HepG2 (cell line): Measurements from ENCODE around the gene RIPPLY1. TPM values are rescaled to one million over a fixed set of nuclear protein-coding genes. Genes with fewer than 3 reads are reported as not detected.
A peak's percentile ranks its signal among the peaks of the same experiment; 100 is the strongest.

Experiments
- ARNT ChIP-seq: fragments of 450-650 bp; IDR thresholded peaks from 2 replicates; pipeline ENCODE4 v1.6.1; 2017
- BCL3 ChIP-seq: sonication (generic); formaldehyde crosslinking; IDR thresholded peaks from 2 replicates; pipeline ENCODE4 v1.5.1; 2020; ENCODE audit warnings: mild to moderate bottlenecking, missing genetic modification reagents, moderate library complexity
- CBFB ChIP-seq: sonication (generic); formaldehyde crosslinking; IDR thresholded peaks from 2 replicates; pipeline ENCODE4 v1.4.0; 2020; ENCODE audit warnings: missing genetic modification reagents
- CREB1 ChIP-seq, 2 experiments: fragments of 450-650 bp in 1 of 2; IDR thresholded peaks; 2 replicates each; pipeline ENCODE4 v1.6.1; 2016 to 2017; ENCODE audit warnings: control low read depth in 1 of 2, mild to moderate bottlenecking in 1 of 2, missing compliant biosample characterization in 1 of 2, missing genetic modification characterization in 1 of 2
- E2F1 ChIP-seq: sonication (generic); formaldehyde crosslinking; IDR thresholded peaks from 2 replicates; pipeline ENCODE4 v1.5.0; 2020; ENCODE audit warnings: missing genetic modification reagents
- FIP1L1 ChIP-seq: fragments of 200-400 bp; formaldehyde crosslinking; IDR thresholded peaks from 2 replicates; pipeline ENCODE4 v1.6.1; 2018; ENCODE audit warnings: low read depth, mild to moderate bottlenecking, low read length, moderate library complexity, borderline replicate concordance; ENCODE audit not compliant: insufficient read depth
- GLI4 ChIP-seq: sonication (generic); formaldehyde crosslinking; IDR thresholded peaks from 2 replicates; pipeline ENCODE4 v1.5.1; 2020; ENCODE audit warnings: missing genetic modification reagents, mild to moderate bottlenecking, moderate library complexity, borderline replicate concordance
- GZF1 ChIP-seq: sonication (generic); formaldehyde crosslinking; IDR thresholded peaks from 2 replicates; pipeline ENCODE4 v1.5.1; 2020; ENCODE audit warnings: mild to moderate bottlenecking, missing genetic modification reagents
- KDM3A ChIP-seq: IDR thresholded peaks from 2 replicates; pipeline ENCODE4 v1.6.1; 2018; ENCODE audit warnings: low read depth, missing compliant biosample characterization
- MED13 ChIP-seq: sonication (generic); formaldehyde crosslinking; IDR thresholded peaks from 2 replicates; pipeline ENCODE4 v1.5.0; 2020; ENCODE audit warnings: missing genetic modification reagents
- NFRKB ChIP-seq: fragments of 450-650 bp; IDR thresholded peaks from 2 replicates; pipeline ENCODE4 v1.6.1; 2017
- NR2F6 ChIP-seq, 2 experiments: IDR thresholded peaks; 2 replicates each; pipeline ENCODE4 v1.6.1; 2016; ENCODE audit warnings: antibody characterized with exemption in 1 of 2, mild to moderate bottlenecking in 1 of 2
- POGZ ChIP-seq: sonication (generic); formaldehyde crosslinking; IDR thresholded peaks from 2 replicates; pipeline ENCODE4 v1.4.0; 2020; ENCODE audit warnings: mild to moderate bottlenecking, missing genetic modification reagents
- SMC3 ChIP-seq: IDR thresholded peaks from 2 replicates; pipeline ENCODE4 v1.6.1; 2011; ENCODE audit warnings: low read length, improper control_type of control experiment
- U2AF1 ChIP-seq: fragments of 200-400 bp; formaldehyde crosslinking; optimal IDR thresholded peaks from 2 replicates; pipeline ENCODE3; 2017; ENCODE audit warnings: mild to moderate bottlenecking, low read depth, low read length
- ZMYM2 ChIP-seq: sonication (generic); formaldehyde crosslinking; IDR thresholded peaks from 2 replicates; pipeline ENCODE4 v1.8.0; 2022; ENCODE audit warnings: mild to moderate bottlenecking, missing genetic modification reagents
- ZNF264 ChIP-seq: sonication (generic); formaldehyde crosslinking; IDR thresholded peaks from 2 replicates; pipeline ENCODE4 v1.4.0; 2020; ENCODE audit warnings: missing genetic modification reagents
- ZNF281 ChIP-seq: sonication (generic); formaldehyde crosslinking; IDR thresholded peaks from 2 replicates; pipeline ENCODE4 v1.4.0; 2020; ENCODE audit warnings: missing genetic modification reagents, borderline replicate concordance
- ZNF432 ChIP-seq: sonication (generic); formaldehyde crosslinking; IDR thresholded peaks from 2 replicates; pipeline ENCODE4 v1.5.0; 2020; ENCODE audit warnings: missing genetic modification reagents, mild to moderate bottlenecking, borderline replicate concordance
- ZNF619 ChIP-seq: sonication (generic); formaldehyde crosslinking; IDR thresholded peaks from 2 replicates; pipeline ENCODE4 v1.4.0; 2020; ENCODE audit warnings: mild to moderate bottlenecking, missing genetic modification reagents
- ZNF678 ChIP-seq: sonication (generic); formaldehyde crosslinking; IDR thresholded peaks from 2 replicates; pipeline ENCODE4 v1.4.0; 2020; ENCODE audit warnings: mild to moderate bottlenecking, missing genetic modification reagents
- polyA plus RNA-seq, 8 experiments: library from polyadenylated mRNA; depleted of rRNA in 3 of 8; stranded (reverse) in 7 of 8; unstranded in 1 of 8; fragments of >200 nt; fragmentation: Illumina TruSeq in 4 of 8; extraction: Trizol in 4 of 8; gene quantifications; 2 replicates each; pipeline versions ENCODE4 v1.2.1 to v1.2.3, GENCODE V29; 2011 to 2016; ENCODE audit warnings: low read depth in 4 of 8, missing spikeins in 1 of 8, mixed read lengths in 1 of 8; ENCODE audit not compliant: insufficient read depth in 1 of 8
- total RNA-seq, 5 experiments: library from RNA; depleted of rRNA; stranded (reverse); fragments of >200 nt; fragmentation: Illumina TruSeq; extraction: Trizol; gene quantifications; 2 replicates each; pipeline ENCODE4 v1.2.3, GENCODE V29; 2016; ENCODE audit warnings: low read depth in 1 of 5
- TF ChIP-seq, protein P1 (sequence below): sonication (generic); formaldehyde crosslinking; IDR thresholded peaks from 2 replicates; pipeline ENCODE4 v1.9.0; 2021; ENCODE audit warnings: missing genetic modification reagents, borderline replicate concordance

RIPPLY1 gene
- total and polyA plus RNA-seq, 2 of the 13 experiments (the other 11 are each of a cell fraction or from before 2014, with no cell fraction given): 0.41 to 0.49 TPM

GRCh38 chrX:106898462-106898861 is 4.7 kb downstream of the RIPPLY1 start (continued):
- TF ChIP-seq E2F1 (CRISPR knock-in tag) (no peak), ZMYM2 (CRISPR knock-in tag) (peak; percentile 57; the same call in 1 of the 2 replicates), POGZ (no peak), GZF1 (no peak), ZNF264 (no peak), NFRKB (no peak), ZNF678 (CRISPR knock-in tag) (no peak), CREB1 (IDR thresholded peaks at IDR 0.05) (no peak), CREB1 (CRISPR knock-in tag; IDR thresholded peaks at IDR 0.05) (no peak), ZNF281 (CRISPR knock-in tag) (no peak), CBFB (CRISPR knock-in tag) (no peak), U2AF1 (no peak), NR2F6 (IDR thresholded peaks at IDR 0.05) (peak; percentile 57), NR2F6 (CRISPR knock-in tag; IDR thresholded peaks at IDR 0.05) (no peak), BCL3 (CRISPR knock-in tag) (no peak), KDM3A (0 out of 2 replicates have a peak, but pooled peaks have one; percentile 51), SMC3 (peak; percentile 63), GLI4 (no peak), ARNT (no peak), FIP1L1 (no peak), ZNF432 (CRISPR knock-in tag) (no peak), ZNF619 (CRISPR knock-in tag) (no peak), MED13 (CRISPR knock-in tag) (no peak)
- TF ChIP-seq, protein P1, sequence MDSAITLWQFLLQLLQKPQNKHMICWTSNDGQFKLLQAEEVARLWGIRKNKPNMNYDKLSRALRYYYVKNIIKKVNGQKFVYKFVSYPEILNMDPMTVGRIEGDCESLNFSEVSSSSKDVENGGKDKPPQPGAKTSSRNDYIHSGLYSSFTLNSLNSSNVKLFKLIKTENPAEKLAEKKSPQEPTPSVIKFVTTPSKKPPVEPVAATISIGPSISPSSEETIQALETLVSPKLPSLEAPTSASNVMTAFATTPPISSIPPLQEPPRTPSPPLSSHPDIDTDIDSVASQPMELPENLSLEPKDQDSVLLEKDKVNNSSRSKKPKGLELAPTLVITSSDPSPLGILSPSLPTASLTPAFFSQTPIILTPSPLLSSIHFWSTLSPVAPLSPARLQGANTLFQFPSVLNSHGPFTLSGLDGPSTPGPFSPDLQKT (CRISPR knock-in tag): no peak
